ENCODE measurements around the gene PNKP.

The PNKP gene

GRCh38 chr19:49876422-49877019 lies 9.1 kb upstream of the PNKP start:
- DNase-seq (ENCODE audit: low read depth), result peak; percentile 99

- DNase-seq (ENCODE audit: low read depth), result peak; percentile 39
Observed at GRCh38 chr19:49875857-49876421, 8.6 kb upstream of the PNKP start.

- DNase-seq (ENCODE audit: low read depth), result no peak
Observed at GRCh38 chr19:49875177-49875576, 7.8 kb upstream of the PNKP start.

GRCh38 chr19:49874503-49875157 lies 7.3 kb upstream of the PNKP start:
- DNase-seq (ENCODE audit: low read depth), result no peak

DNA sequence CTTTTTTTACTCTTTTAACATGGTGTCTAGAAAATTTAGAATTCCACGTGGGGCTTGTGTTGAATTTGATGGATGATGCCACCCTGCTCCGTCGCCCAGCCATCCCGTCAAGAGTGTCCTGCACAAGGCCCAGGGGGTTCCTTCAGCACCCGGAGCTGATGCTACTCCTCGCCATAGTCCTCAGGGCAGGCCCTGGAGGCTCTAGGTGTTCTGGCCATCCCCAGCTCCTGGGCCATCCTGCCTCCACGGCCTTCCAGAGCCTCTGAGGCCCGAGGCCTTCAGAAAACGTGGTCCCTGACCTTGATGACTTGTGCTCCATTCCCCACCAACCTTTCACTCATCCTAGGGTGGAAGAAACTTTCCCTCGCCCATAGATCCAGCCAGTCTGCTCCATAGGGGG lies 6.5 kb upstream of the PNKP start:
- DNase-seq (ENCODE audit: low read depth), result no peak

- DNase-seq (ENCODE audit: low read depth), result no peak
Observed at GRCh38 chr19:49873129-49873521, 5.7 kb upstream of the PNKP start.

DNA sequence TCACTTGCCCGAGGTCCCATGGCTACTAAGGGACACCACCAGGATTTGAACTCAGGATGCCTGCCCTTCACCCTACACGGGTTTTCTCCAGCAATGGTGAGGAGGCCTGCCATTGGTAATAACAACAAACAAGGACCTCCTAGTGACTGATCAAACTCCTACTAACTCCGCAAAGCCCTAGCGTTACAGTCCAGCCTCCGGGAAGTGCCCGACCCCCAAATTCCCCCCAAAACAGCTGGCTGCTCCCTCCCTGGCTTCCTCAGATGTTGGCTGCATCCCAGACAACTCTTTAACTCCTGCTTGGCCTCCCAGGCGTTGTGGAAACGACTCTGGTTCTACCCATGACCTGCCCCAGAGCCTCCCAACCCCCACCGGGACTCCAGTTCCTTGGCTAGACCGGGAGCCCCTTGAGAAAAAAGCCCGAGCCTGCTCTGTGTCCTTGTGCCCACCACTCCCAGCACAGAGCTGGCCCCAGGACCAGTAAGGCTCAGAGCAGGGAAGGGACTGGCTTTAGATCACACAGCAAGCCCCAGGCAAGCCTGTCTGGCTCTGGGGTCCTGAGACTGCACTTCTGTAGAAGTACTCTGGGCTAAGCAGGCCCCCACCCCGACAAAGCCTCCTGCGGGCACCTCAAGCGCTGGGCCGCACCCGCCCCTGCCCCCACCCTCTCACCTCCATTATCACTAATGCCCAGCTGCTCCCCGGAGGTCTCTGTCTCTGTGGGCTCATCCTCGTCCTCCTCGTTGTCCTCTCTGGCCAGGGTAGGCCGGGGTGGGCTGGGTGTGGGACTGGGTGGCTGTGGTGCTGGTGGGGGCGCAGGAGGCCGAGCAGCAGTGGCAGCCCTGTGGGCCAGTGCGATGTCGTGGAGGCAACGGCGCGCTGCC lies 5.1 kb upstream of the PNKP start:
- DNase-seq (ENCODE audit: low read depth), result no peak

DNA sequence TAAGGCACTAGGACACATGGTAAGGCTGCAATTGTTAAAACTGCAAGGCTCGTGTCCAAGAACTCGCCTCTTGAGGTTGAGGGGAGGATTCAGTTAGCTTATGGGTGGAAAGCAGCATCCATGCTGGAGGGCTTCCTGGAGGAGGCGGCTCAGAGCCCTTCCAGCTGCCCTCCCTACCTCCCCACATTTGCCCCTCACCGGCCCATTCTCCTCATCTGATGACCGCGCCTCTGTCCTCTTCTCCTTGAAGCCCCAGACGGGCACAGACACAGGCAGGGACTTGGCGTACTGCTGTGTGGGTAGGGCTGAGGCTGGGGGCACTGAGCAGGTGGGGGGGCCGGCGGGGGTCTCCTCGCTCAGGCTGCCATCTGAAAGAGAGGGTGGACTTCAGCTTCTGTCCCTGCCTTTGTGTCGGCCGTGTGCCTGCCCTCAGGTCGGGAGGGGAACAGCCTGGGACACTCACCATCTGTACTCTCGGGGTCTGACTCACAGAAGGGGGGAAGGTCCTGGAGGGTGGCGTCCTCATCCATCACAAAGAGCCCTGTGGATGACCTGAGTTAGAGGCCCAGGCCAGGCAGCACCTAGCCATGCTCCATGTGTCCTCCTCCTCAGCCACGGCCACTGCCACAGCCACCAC lies 4.1 kb upstream of the PNKP start:
- DNase-seq (ENCODE audit: low read depth), result no peak

- no peak for DNase-seq (ENCODE audit: low read depth)
Observed at GRCh38 chr19:49870309-49870901, 3.0 kb upstream of the PNKP start.

- peak; percentile 100 for DNase-seq (ENCODE audit: low read depth)
Observed at GRCh38 chr19:49869484-49870308, 2.3 kb upstream of the PNKP start.

DNA sequence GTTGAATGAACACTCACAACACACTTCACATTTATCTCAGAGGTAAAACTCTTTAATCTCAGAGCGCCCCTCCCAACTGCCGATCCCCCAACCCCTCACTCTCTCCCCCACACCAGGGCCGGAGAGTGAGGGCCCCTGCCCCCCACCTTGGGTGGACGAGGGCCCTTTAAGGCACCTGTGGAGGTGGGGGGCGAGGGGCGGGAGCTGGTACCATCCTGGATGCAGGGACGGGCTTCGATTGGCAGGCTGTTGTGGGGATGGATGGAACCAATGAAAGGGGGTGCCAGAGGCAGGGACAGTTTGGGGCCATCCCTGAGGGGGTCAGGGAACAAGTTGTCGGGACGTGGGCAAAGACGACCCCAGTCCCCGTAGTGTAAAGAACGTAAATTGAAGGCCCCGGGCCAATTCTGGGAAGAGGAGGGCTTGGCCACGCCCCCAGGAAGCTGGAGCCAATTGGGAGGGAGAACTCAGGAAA lies 1.7 kb upstream of the PNKP start:
- DNase-seq (ENCODE audit: low read depth), result no peak

GRCh38 chr19:49864890-49865289 lies 2.5 kb downstream of the PNKP start:
- no peak for DNase-seq (ENCODE audit: low read depth)

GRCh38 chr19:49863935-49864320 lies 3.4 kb downstream of the PNKP start:
- DNase-seq (ENCODE audit: low read depth), result no peak

- no peak for DNase-seq (ENCODE audit: low read depth)
Observed at GRCh38 chr19:49863254-49863934, 4.0 kb downstream of the PNKP start.

GRCh38 chr19:49862391-49863253 lies 4.8 kb downstream of the PNKP start:
- DNase-seq (ENCODE audit: low read depth), result no peak

DNA sequence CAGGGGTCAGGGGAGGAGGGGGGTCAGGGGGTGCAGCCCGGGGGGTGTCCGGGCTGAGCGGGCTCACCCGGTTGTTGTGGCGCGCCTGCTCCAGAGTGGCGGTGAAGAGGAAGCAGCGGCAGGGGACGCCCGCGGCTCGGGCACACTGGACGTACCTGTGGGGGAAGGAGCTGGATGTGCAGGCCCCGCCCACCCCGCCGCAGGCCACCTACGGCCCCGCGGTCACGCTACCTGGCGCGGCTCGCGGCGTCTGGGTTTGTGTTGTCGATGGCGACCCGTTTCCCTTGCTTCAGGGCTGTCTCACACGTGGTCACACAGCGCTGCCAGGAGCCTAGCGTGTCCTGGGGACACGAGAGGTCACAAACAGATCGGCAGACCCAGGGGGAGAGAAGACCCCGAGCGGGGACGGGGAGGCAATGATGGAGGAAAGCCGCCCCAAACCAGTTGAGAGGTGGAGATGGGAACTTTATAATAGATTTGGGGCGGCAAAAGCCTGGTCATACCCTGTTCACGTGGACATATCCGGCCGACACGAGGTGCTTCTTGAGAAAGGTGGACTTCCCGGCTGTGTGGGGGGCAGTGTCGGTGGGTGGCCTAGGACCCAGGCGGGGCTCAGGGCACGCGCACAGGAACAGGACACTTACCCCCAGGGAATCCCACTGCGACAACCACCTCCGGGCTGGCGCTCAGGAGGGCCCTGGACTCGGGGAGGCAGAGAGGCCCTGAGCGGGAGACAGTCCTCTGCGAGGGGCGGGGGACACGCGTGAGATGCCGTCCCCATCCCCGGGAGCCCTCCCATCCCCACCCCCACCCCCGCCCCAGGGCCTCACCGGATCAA lies 5.6 kb downstream of the PNKP start:
- DNase-seq (ENCODE audit: low read depth), result no peak

DNA sequence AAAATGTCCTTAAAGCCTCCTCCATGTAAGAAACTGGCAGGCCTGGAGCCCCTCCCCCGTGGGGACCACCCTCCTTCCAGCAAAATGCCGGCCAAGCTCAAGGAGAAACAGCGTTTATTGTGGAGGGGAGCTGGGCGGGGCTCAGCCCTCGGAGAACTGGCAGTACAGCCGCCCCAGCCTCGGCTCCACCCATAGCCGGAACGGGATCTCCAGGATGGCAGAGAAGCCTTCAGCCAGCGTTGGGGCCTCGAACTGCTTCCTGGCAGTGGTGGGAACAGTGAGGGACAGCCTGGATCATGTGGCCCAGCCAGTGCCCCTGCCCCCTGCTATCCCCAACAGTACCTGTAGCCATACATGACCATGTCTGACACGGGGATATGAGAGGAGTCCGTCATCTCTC lies 6.3 kb downstream of the PNKP start:
- peak; percentile 42 for DNase-seq (ENCODE audit: low read depth)

- DNase-seq (ENCODE audit: low read depth), result no peak
Observed at GRCh38 chr19:49860336-49861102, 6.9 kb downstream of the PNKP start.
